GM19035 (cell line): ENCODE data around the gene RHEX.

Source experiments
- ATAC-seq: cut with Tn5 transposase; IDR thresholded peaks from one replicate; pipeline ENCODE4 v1.9.1; 2021; ENCODE audit not compliant: unreplicated experiment

Gene RHEX

DNA sequence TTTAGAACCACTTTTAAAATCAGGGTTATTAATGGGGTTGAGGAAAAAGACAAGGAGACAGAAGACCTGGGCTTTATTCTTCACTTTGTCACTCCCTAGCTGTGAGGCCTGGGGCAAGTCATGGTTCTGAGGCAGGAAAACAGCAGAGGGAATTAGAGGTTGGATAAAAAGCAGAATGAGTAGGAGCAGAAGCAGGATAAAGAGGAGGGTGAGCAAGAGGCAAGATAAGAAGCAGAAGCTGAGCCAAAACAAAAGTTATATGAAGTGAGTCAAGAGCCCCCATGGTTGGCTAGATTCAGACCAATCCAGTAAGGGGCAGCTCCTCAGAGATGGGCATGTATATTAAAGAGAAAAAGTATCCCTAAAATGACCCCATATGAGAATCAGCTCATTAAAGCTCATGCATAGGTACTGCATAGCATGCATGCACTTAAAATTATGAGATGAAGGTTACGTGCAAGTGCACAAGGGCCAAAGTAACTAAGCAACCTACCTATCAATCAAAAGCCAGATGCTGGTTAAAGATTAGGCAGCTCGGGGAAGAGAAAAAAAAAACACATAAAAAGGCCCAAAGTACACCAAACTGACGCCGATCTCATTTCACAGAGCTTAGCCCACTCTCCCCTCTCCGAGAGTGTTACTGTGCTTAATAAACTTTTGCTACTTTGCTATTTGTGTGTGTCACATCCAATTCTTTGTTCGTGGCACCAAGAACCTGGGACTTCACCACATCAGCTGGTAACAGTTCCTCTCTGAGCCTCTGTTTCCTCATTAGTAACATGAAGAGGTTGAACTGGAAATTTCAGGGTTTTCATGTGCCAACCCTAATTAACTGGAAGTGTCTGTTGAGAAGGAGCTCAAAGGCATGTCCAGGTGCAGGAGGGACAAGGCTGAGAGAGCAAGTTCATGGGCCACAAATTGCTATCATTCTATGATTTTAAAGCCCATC is 62.0 kb downstream of the RHEX start:
- ATAC-seq = no peak

- no peak for ATAC-seq
Observed at GRCh38 chr1:206115791-206116190, 62.8 kb downstream of the RHEX start.

GRCh38 chr1:206116191-206116872 is 63.4 kb downstream of the RHEX start:
- ATAC-seq = no peak

DNA sequence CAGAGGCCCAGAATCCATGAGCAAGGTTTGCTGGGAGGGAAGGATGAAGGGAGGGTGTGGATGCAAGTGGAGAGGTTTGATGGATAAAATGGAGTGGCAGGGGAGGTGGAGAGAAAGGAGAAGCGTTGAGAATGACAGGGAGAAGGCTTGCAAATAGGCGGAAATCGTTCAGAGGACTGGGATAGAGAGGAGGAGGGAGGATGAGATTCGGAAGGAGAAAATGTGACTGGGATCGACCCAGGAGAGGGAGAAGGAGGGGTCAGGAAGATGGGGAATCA is 63.8 kb downstream of the RHEX start:
- no peak for ATAC-seq

DNA sequence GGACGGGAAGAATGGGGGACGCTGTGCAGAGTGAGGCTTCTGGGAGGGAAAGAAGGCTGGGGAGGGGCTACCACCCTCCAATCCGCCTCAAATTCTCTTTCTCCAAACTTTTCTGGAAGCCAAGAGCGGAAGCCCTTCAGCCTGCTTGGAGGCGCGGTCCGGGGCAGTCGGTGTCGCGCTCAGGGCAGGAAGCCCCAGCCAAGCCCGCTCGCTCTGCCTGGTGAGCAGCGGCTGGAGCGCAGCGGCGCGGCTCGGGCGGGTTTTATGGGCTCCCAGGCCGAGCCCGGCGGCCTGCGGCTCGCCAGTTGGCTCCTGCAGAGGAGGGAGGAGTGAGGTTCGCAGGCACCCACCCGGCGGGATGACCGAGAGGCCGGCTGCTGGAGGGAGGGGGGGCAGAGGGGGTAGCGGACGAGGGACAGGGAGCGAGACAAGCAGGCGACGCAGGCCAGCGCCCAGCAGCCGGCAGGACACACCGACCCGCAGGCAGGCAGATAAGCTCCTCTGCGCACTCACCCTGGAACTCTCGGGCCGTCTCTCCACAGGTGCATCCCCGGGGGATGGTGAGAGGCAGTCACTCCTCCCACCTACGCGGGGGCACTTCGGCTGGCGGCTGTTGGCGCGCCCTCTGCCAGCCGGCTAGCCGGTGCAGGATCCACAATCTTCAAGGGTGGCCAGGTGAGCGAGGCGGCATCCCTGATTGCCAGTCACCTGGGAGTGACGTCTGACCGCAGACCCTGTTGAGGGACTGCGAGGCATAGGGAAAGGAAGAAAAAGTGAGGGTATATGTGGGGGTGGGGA is 64.4 kb downstream of the RHEX start, which contains the start of gene AVPR1B:
AVPR1B (minus strand) TSS at position 238 of the 798 bp plus-strand sequence. CDS start 498 bp downstream, outside the sequence.
- no peak for ATAC-seq

GRCh38 chr1:206120406-206120805 is 67.4 kb downstream of the RHEX start:
- no peak for ATAC-seq

DNA sequence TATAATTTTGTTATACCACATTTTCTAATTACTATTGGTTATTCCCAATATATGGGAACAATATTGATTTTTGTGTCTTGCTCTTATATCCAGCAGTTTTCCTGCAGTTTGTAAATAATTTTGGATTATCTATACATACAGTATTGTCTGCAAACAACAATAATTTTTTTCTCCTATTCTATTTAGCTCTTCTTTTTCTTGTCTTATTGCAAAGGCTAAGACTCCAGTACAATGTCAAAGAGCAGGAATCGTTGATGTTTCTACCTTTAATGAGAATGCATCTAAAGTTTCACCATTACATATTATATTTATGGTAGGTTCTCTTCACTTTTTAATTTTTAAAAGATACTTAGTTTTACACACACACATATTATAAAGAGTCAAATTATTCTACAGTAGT is 68.3 kb downstream of the RHEX start:
- ATAC-seq = no peak

DNA sequence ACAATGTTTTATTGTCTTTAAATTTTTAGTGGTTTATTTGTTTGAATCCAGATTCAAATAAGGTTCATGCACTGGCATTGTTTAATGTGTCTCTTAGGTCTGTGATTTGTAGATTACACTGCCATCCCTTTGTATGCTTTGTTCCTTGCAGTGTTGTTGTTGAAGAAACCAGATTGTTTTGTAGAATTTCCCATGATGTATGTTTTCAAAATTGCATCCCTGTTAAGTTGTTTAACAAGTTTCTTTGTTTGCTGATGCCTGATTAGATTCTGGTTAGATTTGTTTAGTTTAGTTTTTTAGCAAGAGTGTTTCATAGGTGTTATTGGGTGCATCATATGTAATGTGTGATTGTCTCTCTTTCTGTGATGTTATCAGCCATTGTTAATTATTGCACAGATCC is 69.7 kb downstream of the RHEX start:
- no peak for ATAC-seq

DNA sequence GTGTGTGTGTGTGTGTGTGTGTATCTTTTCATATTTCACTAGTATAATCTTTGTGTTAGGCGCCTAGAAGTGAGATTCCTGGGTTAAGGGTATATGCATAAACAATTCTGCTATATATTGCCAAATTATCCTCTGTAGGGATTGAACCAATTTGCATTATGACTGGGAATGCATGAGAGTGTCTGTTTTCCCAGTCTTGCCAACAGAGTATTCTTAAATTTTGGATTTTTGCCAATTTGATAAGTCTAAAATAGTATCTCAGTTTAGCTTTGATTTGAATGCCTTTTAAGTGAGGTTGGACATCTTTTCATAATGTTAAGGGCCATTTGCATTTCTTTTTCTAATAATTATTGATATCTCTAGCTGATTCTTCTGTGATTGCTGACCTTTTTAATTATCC is 72.4 kb downstream of the RHEX start:
- no peak for ATAC-seq

- ATAC-seq = no peak
Observed at GRCh38 chr1:206127336-206127735, 74.4 kb downstream of the RHEX start.

- no peak for ATAC-seq
Observed at GRCh38 chr1:206128196-206128595, 75.2 kb downstream of the RHEX start.

DNA sequence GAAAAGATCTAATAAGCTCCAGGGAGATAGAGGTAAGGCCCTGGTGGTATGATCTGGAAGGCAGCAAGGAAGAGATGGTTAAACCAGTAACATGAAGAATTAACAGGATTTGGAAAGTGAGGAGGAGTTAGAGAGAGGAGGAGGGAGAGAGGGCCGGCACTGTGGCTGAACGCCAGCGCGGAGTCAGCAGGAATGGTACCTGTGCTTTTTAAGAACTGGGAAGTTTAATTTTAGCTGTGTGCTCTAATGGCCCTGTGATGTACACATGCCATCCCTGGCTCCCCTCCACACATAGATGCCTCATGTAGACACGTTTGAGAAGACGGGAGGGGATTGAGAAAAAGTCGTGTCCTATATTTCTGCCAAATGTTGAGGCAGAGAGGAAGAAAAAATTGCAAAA is 78.1 kb downstream of the RHEX start:
- ATAC-seq = no peak

- ATAC-seq = no peak
Observed at GRCh38 chr1:206133751-206134415, 80.9 kb downstream of the RHEX start.

GRCh38 chr1:206135248-206135647 is 82.3 kb downstream of the RHEX start:
- no peak for ATAC-seq

- no peak for ATAC-seq
Observed at GRCh38 chr1:206136241-206136640, 83.3 kb downstream of the RHEX start.

DNA sequence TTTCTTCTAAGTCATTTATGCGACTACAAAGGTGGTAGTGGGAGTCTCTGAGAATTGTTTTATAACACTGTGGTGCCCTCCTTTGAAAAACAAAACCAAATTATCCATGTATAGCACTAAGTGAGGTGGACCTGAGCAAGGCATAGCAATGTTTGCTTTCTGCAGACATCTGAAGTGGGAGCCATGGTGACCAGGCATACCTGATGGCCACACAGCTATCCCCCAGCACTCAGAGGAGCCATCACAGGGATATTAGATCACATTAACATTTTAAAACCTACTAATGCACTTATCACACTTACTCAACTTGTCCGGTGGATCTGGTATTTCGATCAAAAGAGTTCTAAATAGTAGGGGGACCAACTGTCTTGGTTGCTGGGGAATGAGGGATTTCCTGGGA is 89.0 kb downstream of the RHEX start:
- no peak for ATAC-seq

DNA sequence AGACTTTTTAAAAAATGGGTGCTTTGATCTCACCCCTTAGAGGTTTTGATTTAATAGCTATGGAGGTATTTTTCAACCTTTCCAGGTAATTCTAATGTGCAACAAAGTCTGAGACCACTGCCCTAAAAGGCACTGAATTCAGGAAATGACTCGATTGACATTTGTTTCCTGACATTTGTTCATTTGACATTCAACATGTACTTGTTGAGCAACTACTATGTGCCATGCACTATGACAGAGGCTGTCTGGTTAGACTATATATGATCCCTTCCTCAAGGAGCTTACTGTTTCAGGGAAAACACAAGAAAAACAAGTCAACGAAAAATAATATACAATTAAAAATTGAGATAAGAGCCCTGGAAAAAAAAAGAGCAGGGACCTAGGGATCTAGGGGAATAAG is 89.8 kb downstream of the RHEX start:
- no peak for ATAC-seq

- ATAC-seq = no peak
Observed at GRCh38 chr1:206143537-206144172, 90.7 kb downstream of the RHEX start.

- no peak for ATAC-seq
Observed at GRCh38 chr1:206144605-206145004, 91.6 kb downstream of the RHEX start.

DNA sequence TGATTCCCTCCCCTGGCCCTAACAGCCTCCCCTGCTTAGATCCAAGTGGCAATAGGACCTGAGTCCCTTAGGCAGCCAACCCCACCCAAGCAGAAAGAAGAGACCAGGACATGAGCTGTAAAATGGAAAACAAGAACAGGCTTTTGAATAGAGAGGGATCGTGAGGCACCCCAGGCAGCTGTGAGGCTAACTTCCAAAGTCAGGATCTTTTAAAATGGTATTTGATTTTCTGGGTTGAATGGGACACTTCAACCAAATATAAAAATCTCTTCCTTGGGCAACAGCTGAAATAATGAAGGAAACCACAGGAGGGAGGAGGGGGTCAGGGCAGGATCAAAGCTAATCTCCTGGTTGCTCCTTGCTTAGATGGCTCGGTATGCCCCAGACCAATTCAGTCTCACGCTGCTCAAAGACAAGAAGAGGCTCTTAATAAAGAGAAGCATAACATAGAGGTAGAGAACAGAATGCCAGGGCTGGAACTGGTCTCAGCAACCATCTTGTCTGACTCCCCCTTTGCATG is 92.9 kb downstream of the RHEX start:
- ATAC-seq = no peak
